Measurements from ENCODE around the gene RASL12. TPM values are rescaled to one million over a fixed set of nuclear protein-coding genes. Genes with fewer than 3 reads are reported as not detected.
"Not testable (repeated sequence)": the region's sequence is repeated elsewhere in the genome, so short reads cannot be mapped to it uniquely, and the experiment has no call there.

Gene RASL12
- total RNA-seq, 2 donors from 2014 or later = 3.1 to 6.7 TPM

- no peak for TF ChIP-seq CTCF (IDR thresholded peaks at IDR 0.05)
- Histone ChIP-seq H3K36me3 (no peaks in the 10 kb centered on the region), H3K9me3 (no peaks in the 10 kb centered on the region), H3K27ac (no peak overlapping the region), H3K4me1 (no peaks in the 10 kb centered on the region), H3K4me3 (no peak overlapping the region), H3K27me3 (no peaks in the 10 kb centered on the region), H3K9ac (ENCODE audit: low read depth in 2 of 2, low read length in 2 of 2) (no peak overlapping the region)
- intact Hi-C loops (cut with DNase I) = no loop called here
- no peak for DNase-seq
Observed at GRCh38 chr15:65105038-65105437, 37.2 kb upstream of the RASL12 start.

GRCh38 chr15:65102912-65103311 is 35.1 kb upstream of the RASL12 start:
- intact Hi-C loops (cut with DNase I) = loop anchor here (5.0 kb wide), 1 partner anchor 71 kb away; no protein-coding TSS in a partner anchor
- Histone ChIP-seq H3K27me3 (no peaks in the 10 kb centered on the region), H3K4me3 (no peak overlapping the region), H3K9ac (ENCODE audit: low read depth in 2 of 2, low read length in 2 of 2) (no peak overlapping the region), H3K9me3 (no peaks in the 10 kb centered on the region), H3K36me3 (no peaks in the 10 kb centered on the region), H3K27ac (no peak overlapping the region), H3K4me1 (no peaks in the 10 kb centered on the region)
- TF ChIP-seq CTCF (IDR thresholded peaks at IDR 0.05) = no peak
- DNase-seq = no peak

GRCh38 chr15:65101891-65102708 is 34.3 kb upstream of the RASL12 start:
- H3K36me3 ChIP-seq = no peaks in the 10 kb centered on the region
- no peaks in the 10 kb centered on the region for H3K4me1 ChIP-seq
- no peak overlapping the region for H3K9ac ChIP-seq (ENCODE audit: low read depth in 2 of 2, low read length in 2 of 2)
- intact Hi-C loops (cut with DNase I) = loop anchor here (2.0 to 5.0 kb wide), 2 partner anchors 47 to 70 kb away; no protein-coding TSS in a partner anchor
- DNase-seq = no peak
- H3K27me3 ChIP-seq = no peaks in the 10 kb centered on the region
- no peak overlapping the region for H3K27ac ChIP-seq
- H3K4me3 ChIP-seq = no peak overlapping the region
- peak; percentile 8 for TF ChIP-seq CTCF (IDR thresholded peaks at IDR 0.05)
- H3K9me3 ChIP-seq = no peaks in the 10 kb centered on the region

- Histone ChIP-seq H3K4me3 (no peak overlapping the region), H3K27ac (no peak overlapping the region), H3K27me3 (no peaks in the 10 kb centered on the region), H3K9me3 (no peaks in the 10 kb centered on the region), H3K9ac (ENCODE audit: low read depth in 2 of 2, low read length in 2 of 2) (no peak overlapping the region), H3K4me1 (no peaks in the 10 kb centered on the region), H3K36me3 (no peaks in the 10 kb centered on the region)
- peak; percentile 86 for DNase-seq
- intact Hi-C loops (cut with DNase I) = loop anchor here (2.0 to 5.0 kb wide), 2 partner anchors 47 to 69 kb away; no protein-coding TSS in a partner anchor
- TF ChIP-seq CTCF (IDR thresholded peaks at IDR 0.05) = peak; percentile 71
Observed at GRCh38 chr15:65101411-65101890, 33.7 kb upstream of the RASL12 start.

GRCh38 chr15:65100442-65100841 is 32.7 kb upstream of the RASL12 start:
- intact Hi-C loops (cut with DNase I) = loop anchor here (2.0 to 5.0 kb wide), 2 partner anchors 46 to 68 kb away; no protein-coding TSS in a partner anchor
- Histone ChIP-seq H3K27ac (no peak overlapping the region), H3K9ac (ENCODE audit: low read depth in 2 of 2, low read length in 2 of 2) (no peak overlapping the region), H3K27me3 (no peaks in the 10 kb centered on the region), H3K4me3 (no peak overlapping the region), H3K9me3 (no peaks in the 10 kb centered on the region), H3K4me1 (no peaks in the 10 kb centered on the region), H3K36me3 (no peaks in the 10 kb centered on the region)
- TF ChIP-seq CTCF (IDR thresholded peaks at IDR 0.05) = no peak
- peak; percentile 77 for DNase-seq

- intact Hi-C loops (cut with DNase I) = loop anchor here (2.0 to 5.0 kb wide), 2 partner anchors 45 to 68 kb away; no protein-coding TSS in a partner anchor
- not testable (repeated sequence) for H3K4me3 ChIP-seq; H3K9ac ChIP-seq (ENCODE audit: low read depth in 2 of 2, low read length in 2 of 2); H3K27ac ChIP-seq; H3K4me1 ChIP-seq; H3K9me3 ChIP-seq; DNase-seq; H3K36me3 ChIP-seq; H3K27me3 ChIP-seq
Observed at GRCh38 chr15:65099801-65100200, 32.0 kb upstream of the RASL12 start.
